Sigmoid colon (tissue), 7 donors: ENCODE results near the gene MARCHF6. TPM values are rescaled to one million over a fixed set of nuclear protein-coding genes. Genes with fewer than 3 reads are reported as not detected.
"Not testable (repeated sequence)": the region's sequence is repeated elsewhere in the genome, so short reads cannot be mapped to it uniquely, and the experiment has no call there.

Experiments used
- DNase-seq: peaks from one replicate; pipeline ENCODE4 v3.0.0-alpha.2; 2019
- H3K27ac ChIP-seq, 4 donors: fragments of 200-600 bp; sonication (generic); one replicate each; pipeline ENCODE4 v1.5.1; 2016 to 2019; ENCODE audit warnings: mild to moderate bottlenecking in 1 of 4
- H3K27me3 ChIP-seq, 3 donors: fragments of 200-600 bp; sonication (generic); one replicate each; pipeline ENCODE4 v1.5.1; 2019; ENCODE audit warnings: mild to moderate bottlenecking in 1 of 3
- H3K36me3 ChIP-seq, 4 donors: fragments of 200-600 bp; sonication (generic); one replicate each; pipeline ENCODE4 v1.5.1; 2016 to 2019
- H3K4me1 ChIP-seq, 4 donors: fragments of 200-600 bp; sonication (generic); one replicate each; pipeline ENCODE4 v1.5.1; 2017 to 2019
- H3K4me3 ChIP-seq, 4 donors: fragments of 200-600 bp; sonication (generic); one replicate each; pipeline ENCODE4 v1.5.1; 2017 to 2019; ENCODE audit warnings: mild to moderate bottlenecking in 2 of 4, moderate library complexity in 1 of 4
- H3K9me3 ChIP-seq, 4 donors: fragments of 200-600 bp in 3 of 4; sonication (generic) in 3 of 4; one replicate each; pipeline versions ENCODE4 v1.5.1 to v1.6.1; 2013 to 2019
- EP300 ChIP-seq, 4 donors: sonication (generic); formaldehyde crosslinking; IDR thresholded peaks; one replicate each; pipeline ENCODE4 v1.6.1; 2017; ENCODE audit warnings: antibody characterized with exemption in 4 of 4
- POLR2A ChIP-seq, 2 donors: fragments of 450-650 bp; IDR thresholded peaks; one replicate each; pipeline ENCODE4 v1.6.1; 2016; ENCODE audit warnings: antibody characterized with exemption in 2 of 2, mild to moderate bottlenecking in 2 of 2, moderate library complexity in 2 of 2
- POLR2AphosphoS5 ChIP-seq, 4 donors: sonication (generic); formaldehyde crosslinking; IDR thresholded peaks; one replicate each; pipeline ENCODE4 v1.6.1; 2017; ENCODE audit warnings: antibody characterized with exemption in 4 of 4
- WGBS, 2 donors: extraction: QIAGEN DNeasy Blood & Tissue Kit; methylation state at CpG; one replicate each; pipeline ENCODE4 v1.1.7; 2013; 5-methylcytosine and 5-hydroxymethylcytosine counted together
- intact Hi-C: fragments of 100-400 bp; cut with DNase I; formaldehyde crosslinking; loops from one replicate; pipeline ENCODE4 v1.15.1; 2023
- polyA plus RNA-seq, 3 donors: library from polyadenylated mRNA; stranded (reverse); fragments of 200-250 nt; gene quantifications; one replicate each; pipeline ENCODE4 v1.2.3, GENCODE V29; 2013
- total RNA-seq, 4 donors: library from RNA; depleted of rRNA; stranded (reverse); fragments of >200 nt; gene quantifications; one replicate each; pipeline ENCODE4 v1.1.0, GENCODE V29; 2016
- TF ChIP-seq, protein P1 (sequence below), 4 experiments: fragments of 450-650 bp in 3 of 4; fragments of 200-600 bp in 1 of 4; IDR thresholded peaks; one replicate each; pipeline ENCODE4 v1.5.1; 2016 to 2019; ENCODE audit warnings: antibody characterized with exemption in 4 of 4, mild to moderate bottlenecking in 3 of 4, moderate library complexity in 2 of 4
- donor health status: healthy with polysubstance abuse.
- donor health status: Bipolar disorder and iron deficiency.
- donor health status: healthy.

The MARCHF6 gene
- total and polyA plus RNA-seq, 7 donors = 6.0 to 108 (median 77.0) TPM

DNA sequence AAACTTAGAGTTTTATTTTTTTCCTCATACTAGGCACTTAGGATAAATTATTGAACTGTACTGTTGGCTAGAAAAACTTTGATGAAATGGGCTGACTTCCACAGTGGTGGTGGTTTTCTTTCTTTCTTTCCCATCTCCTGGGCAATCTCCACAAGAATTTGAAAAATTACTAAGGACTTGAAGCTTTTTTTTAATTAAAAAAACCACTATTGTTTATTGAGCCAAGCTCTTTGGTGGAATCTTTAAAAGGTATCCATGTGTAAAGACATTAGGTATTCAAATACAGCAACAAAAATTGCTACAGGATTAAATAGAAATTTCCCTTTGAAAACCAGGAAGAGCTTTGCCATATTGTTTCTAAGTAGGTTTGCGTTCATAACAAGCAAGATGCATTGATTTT lies 14.1 kb downstream of the MARCHF6 start:
- DNase-seq = no peak
- Histone ChIP-seq H3K4me1 (peaks cover 0 to 61% (median 51%) of the 10 kb centered on the region in 4 donors), H3K9me3 (no peaks in the 10 kb centered on the region), H3K36me3 (no peaks in the 10 kb centered on the region), H3K27me3 (no peaks in the 10 kb centered on the region), H3K4me3 (no peak overlapping the region), H3K27ac (peak overlapping the region in 2 of 4 donors; percentile 19 to 43)
- 97 to 99% methylated on average over 1 of the region's 1 CpG for WGBS, 2 donors
- intact Hi-C loops = no loop called here
- no peak for TF ChIP-seq EP300 (IDR thresholded peaks at IDR 0.05)
- TF ChIP-seq POLR2AphosphoS5 (IDR thresholded peaks at IDR 0.05) = no peak
- TF ChIP-seq POLR2A (IDR thresholded peaks at IDR 0.05) = no peak
- TF ChIP-seq, protein P1, sequence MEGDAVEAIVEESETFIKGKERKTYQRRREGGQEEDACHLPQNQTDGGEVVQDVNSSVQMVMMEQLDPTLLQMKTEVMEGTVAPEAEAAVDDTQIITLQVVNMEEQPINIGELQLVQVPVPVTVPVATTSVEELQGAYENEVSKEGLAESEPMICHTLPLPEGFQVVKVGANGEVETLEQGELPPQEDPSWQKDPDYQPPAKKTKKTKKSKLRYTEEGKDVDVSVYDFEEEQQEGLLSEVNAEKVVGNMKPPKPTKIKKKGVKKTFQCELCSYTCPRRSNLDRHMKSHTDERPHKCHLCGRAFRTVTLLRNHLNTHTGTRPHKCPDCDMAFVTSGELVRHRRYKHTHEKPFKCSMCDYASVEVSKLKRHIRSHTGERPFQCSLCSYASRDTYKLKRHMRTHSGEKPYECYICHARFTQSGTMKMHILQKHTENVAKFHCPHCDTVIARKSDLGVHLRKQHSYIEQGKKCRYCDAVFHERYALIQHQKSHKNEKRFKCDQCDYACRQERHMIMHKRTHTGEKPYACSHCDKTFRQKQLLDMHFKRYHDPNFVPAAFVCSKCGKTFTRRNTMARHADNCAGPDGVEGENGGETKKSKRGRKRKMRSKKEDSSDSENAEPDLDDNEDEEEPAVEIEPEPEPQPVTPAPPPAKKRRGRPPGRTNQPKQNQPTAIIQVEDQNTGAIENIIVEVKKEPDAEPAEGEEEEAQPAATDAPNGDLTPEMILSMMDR (IDR thresholded peaks at IDR 0.05) = no peak

DNA sequence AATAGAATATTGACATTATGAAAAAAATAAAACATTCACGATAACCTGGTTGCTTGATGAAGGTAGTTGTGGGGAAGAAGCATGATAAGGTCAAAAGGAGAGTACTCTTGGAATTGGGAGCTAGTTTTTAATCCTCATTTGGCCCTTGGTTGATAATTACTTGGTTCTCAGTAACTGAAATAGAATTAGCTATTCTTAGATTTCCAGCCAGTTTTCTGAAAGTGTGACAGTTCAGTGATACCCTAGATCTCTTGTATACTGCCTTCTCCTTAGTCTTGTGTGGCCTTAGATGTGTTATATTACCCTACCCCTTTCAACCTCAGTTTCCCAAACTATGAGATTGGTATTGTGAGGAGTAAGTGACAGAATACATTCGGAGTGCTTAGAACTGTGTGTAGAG lies 17.4 kb downstream of the MARCHF6 start:
- TF ChIP-seq POLR2A (IDR thresholded peaks at IDR 0.05) = no peak
- no peaks in the 10 kb centered on the region for H3K9me3 ChIP-seq
- intact Hi-C loops = loop anchor here (5.0 kb wide), 1 partner anchor 89 kb away; no protein-coding TSS in a partner anchor
- peaks cover 0 to 75% (median 66%) of the 10 kb centered on the region in 4 donors for H3K4me1 ChIP-seq
- DNase-seq = no peak
- H3K36me3 ChIP-seq = no peaks in the 10 kb centered on the region
- no peak overlapping the region for H3K27ac ChIP-seq
- no peaks in the 10 kb centered on the region for H3K27me3 ChIP-seq
- H3K4me3 ChIP-seq = no peak overlapping the region
- WGBS, 2 donors = 96 to 97% methylated on average over 2 of the region's 2 CpGs

DNA sequence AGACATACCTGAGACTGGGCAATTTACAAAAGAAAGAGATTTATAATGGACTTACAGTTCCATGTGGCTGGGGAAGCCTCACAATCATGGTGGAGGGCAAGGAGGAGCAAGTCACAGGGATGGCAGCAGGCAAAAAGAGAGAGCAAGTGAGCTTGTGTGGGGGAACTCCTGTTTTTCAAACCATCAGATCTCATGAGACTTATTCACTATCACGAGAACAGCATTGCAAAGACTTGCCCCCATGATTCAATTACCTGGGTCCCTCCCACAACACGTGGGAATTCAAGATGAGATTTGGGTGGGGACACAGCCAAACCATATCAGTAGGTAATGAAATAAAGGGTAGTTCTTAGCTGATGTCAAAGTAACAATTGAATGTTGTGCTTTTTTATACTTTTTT lies 17.9 kb downstream of the MARCHF6 start:
- WGBS, 2 donors = 60 to 82% methylated on average over 2 of the region's 2 CpGs
- H3K27ac ChIP-seq, H3K9me3 ChIP-seq, H3K4me3 ChIP-seq, H3K36me3 ChIP-seq, H3K27me3 ChIP-seq, DNase-seq: not testable (repeated sequence)
- peaks cover 0 to 71% (median 64%) of the 10 kb centered on the region in 4 donors for H3K4me1 ChIP-seq
- intact Hi-C loops = loop anchor here (5.0 kb wide), 1 partner anchor 89 kb away; no protein-coding TSS in a partner anchor

DNA sequence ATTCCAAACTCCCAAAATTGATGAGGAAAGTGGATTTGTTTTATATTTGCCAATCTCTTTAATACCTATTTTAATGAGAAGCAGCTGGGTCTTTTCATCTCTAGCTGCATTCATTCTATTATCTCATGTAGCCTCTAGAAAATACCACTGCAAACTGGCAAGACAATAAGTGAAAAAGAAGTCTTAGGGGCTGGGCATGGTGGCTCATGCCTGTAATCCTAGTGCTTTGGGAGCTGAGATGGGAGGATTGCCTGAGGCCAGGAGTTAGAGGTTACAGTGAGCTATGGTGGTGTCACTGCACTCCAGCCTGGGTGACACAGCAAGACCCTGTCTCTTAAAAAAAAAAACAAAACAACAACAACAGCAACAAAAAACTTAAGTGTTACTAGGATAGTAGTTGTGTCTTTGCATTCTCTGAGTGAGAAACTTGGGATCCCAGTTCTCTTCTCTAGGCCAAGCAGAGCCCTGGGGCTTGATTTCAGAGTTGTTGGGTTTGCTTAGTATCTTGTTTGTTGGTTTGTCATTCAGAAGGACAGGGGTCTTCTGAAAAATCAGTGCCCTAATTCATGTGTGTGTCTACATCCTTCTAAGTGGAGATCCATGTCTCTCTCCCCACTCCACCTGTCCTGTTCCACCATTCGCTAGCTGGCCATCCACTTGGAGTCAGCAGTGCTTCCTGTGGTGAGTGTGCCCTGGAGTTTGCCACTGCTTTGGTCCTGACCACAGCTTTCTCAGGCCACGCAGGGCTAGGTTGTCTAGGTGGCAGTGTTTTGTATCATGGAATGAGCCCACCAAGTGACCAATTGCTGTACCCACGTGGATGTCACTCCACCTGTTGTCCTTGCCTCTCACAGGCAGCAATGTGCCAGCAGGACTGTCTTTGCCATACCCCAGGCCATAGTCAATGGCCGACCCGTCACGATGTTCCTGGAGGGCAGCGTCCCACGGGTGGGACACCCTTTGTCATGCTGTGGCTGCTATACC lies 19.5 kb downstream of the MARCHF6 start:
- intact Hi-C loops = loop anchor here (5.0 kb wide), 1 partner anchor 91 kb away; no protein-coding TSS in a partner anchor
- no peak overlapping the region for H3K4me3 ChIP-seq
- no peaks in the 10 kb centered on the region for H3K9me3 ChIP-seq
- DNase-seq = no peak
- no peaks in the 10 kb centered on the region for H3K27me3 ChIP-seq
- TF ChIP-seq EP300 (IDR thresholded peaks at IDR 0.05) (no peak), POLR2A (IDR thresholded peaks at IDR 0.05) (no peak), POLR2AphosphoS5 (IDR thresholded peaks at IDR 0.05) (no peak)
- TF ChIP-seq, protein P1 (IDR thresholded peaks at IDR 0.05) = no peak
- H3K36me3 ChIP-seq = no peaks in the 10 kb centered on the region
- WGBS, 2 donors = 90 to 94% methylated on average over 8 of the region's 8 CpGs
- peak overlapping the region in 1 of 4 donors; percentile 5 for H3K27ac ChIP-seq
- H3K4me1 ChIP-seq = peaks cover 0 to 70% (median 60%) of the 10 kb centered on the region in 4 donors

DNA sequence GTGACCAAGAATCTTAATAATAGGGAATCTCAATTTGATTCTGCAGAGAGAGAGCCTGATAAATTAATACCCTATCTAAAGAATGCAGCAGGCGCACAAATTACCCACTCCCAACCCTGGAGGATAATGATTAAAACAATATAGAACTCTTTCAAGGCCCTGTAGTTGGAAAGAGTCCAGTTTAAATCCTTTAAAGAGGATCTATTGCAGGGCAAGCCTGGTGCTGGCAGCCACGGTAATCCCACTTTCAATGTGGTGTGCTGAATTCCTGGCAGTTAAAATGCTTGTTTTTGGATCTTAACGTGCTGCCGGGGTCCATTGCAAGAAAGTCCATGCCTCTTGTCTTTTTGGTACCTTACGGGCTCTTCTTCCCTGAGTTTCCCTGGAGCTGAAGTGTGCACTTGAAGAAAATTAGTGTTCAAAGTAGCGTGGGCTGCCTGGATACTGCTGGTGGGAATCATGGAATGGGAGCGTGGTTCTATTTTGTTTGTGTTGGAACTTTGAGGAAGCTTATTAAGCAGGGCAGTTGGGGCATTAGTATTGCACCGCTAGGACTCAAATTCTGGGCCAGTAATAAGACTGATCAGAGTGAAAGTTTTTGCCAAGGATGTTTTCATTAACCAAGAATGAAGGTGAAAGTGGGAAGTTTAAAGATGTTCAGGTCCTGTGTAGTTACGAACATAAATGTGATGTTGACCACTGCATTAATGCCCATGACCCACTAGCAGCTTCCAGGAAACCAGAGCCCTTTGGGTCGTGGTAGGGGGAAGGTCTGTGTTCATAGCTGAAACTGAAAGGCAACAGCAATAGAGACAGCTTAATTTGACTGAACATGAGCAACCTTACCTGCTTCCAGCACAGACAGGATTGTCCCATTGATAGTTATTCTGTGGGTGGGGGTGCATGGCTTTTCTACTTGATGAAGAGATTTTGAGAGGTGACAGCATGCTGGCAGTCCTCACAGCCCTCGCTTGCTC lies 20.8 kb downstream of the MARCHF6 start:
- Histone ChIP-seq H3K9me3 (no peaks in the 10 kb centered on the region), H3K27me3 (no peaks in the 10 kb centered on the region), H3K4me3 (no peak overlapping the region), H3K36me3 (no peaks in the 10 kb centered on the region), H3K4me1 (peaks cover 0 to 70% (median 51%) of the 10 kb centered on the region in 4 donors), H3K27ac (peak overlapping the region in 1 of 4 donors; percentile 2)
- 72 to 83% methylated on average over 11 of the region's 11 CpGs for WGBS, 2 donors
- TF ChIP-seq POLR2A (IDR thresholded peaks at IDR 0.05) (no peak), POLR2AphosphoS5 (IDR thresholded peaks at IDR 0.05) (no peak), EP300 (IDR thresholded peaks at IDR 0.05) (no peak)
- TF ChIP-seq, protein P1 (IDR thresholded peaks at IDR 0.05) = no peak
- DNase-seq = no peak
- intact Hi-C loops = loop anchor here (5.0 kb wide), 1 partner anchor 92 kb away; no protein-coding TSS in a partner anchor

DNA sequence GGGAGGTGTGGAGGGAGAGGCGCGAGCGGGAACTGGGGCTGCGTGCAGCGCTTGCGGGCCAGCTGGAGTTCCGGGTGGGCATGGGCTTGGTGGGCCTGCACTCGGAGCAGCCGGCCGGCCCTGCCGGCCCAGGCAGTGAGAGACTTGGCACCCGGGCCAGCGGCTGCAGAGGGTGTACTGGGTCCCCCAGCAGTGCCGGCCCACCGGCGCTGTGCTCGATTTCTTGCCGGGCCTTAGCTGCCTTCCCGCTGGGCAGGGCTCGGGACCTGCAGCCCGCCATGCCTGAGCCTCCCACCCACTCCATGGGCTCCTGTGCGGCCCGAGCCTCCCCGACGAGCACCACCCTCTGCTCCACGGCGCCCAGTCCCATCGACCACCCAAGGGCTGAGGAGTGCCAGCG lies 21.7 kb downstream of the MARCHF6 start:
- H3K27me3 ChIP-seq, intact Hi-C loops, DNase-seq, H3K27ac ChIP-seq, H3K4me3 ChIP-seq, H3K36me3 ChIP-seq, H3K9me3 ChIP-seq: not testable (repeated sequence)
- 97 to 98% methylated on average over 29 of the region's 29 CpGs for WGBS, 2 donors
- H3K4me1 ChIP-seq = peaks cover 0 to 70% (median 50%) of the 10 kb centered on the region in 4 donors
